ENCODE measurements around the gene DNAJC28. TPM values are rescaled to one million over a fixed set of nuclear protein-coding genes. Genes with fewer than 3 reads are reported as not detected.

The DNAJC28 gene
- total RNA-seq = 0.59 and 1.5 TPM in 2 replicates

GRCh38 chr21:33491373-33492102 is at the start of gene DNAJC28:
TSS of gene DNAJC28 (minus strand) at chr21:33491716. CDS start at chr21:33489393, 2,323 bp downstream.

GRCh38 chr21:33479679-33480480 is 11.6 kb downstream of the DNAJC28 start, which contains the start of gene TMEM50B:
TSS of gene TMEM50B (minus strand) at chr21:33479974. CDS start at chr21:33468885, 11,089 bp downstream.

Other genes starting within 250 kb of the DNAJC28 start
- 32.7 and 33.3 TPM in 2 replicates for gene IL10RB, start 225.3 kb downstream of the DNAJC28 start, total RNA-seq
- gene IFNAR1, start 166.7 kb downstream of the DNAJC28 start, total RNA-seq = 5.8 and 6.4 TPM in 2 replicates
- gene IFNGR2, start 88.3 kb downstream of the DNAJC28 start, total RNA-seq = 46.4 and 50.7 TPM in 2 replicates
- gene TMEM50B, start 11.7 kb downstream of the DNAJC28 start, total RNA-seq = 12.9 and 20.5 TPM in 2 replicates
- gene GART, start 50.4 kb upstream of the DNAJC28 start, total RNA-seq = 123 and 158 TPM in 2 replicates
- 52.8 and 56.5 TPM in 2 replicates for gene SON, start 51.3 kb upstream of the DNAJC28 start, total RNA-seq
- 28.4 and 28.7 TPM in 2 replicates for gene DONSON, start 97.0 kb upstream of the DNAJC28 start, total RNA-seq
- 12.3 and 14.1 TPM in 2 replicates for gene CRYZL1, start 150.0 kb upstream of the DNAJC28 start, total RNA-seq
- gene ITSN1, start 150.8 kb upstream of the DNAJC28 start, total RNA-seq = 27.1 and 29.9 TPM in 2 replicates